ENCODE results near the gene ACTRT2.

Gene ACTRT2

DNA sequence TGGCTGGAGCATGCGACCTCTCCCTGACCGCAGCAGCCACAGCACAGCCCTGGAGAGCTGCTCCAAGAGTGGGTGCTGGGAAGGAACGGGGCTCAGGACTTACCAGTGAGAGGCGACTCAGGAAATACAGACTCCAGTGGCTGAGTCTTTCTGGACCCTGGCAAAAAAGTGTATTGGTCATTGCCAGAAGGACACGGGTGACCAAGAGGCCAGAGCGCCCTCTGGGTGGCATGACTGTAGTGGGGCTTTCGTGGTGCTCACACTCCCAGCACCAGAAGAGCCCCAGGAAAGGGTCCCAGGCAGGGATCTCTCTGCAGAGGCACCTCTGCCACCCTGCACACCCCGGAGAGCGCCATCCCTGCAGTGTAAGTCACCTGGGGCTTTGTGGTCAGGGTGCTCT, 38.9 kb downstream of the ACTRT2 start:
- DNase-seq, result no peak

- DNase-seq, result no peak
These were observed 39.6 kb downstream of the ACTRT2 start for GRCh38 chr1:3060601-3061551.

GRCh38 chr1:3061566-3061965, 40.3 kb downstream of the ACTRT2 start:
- no peak for DNase-seq

DNA sequence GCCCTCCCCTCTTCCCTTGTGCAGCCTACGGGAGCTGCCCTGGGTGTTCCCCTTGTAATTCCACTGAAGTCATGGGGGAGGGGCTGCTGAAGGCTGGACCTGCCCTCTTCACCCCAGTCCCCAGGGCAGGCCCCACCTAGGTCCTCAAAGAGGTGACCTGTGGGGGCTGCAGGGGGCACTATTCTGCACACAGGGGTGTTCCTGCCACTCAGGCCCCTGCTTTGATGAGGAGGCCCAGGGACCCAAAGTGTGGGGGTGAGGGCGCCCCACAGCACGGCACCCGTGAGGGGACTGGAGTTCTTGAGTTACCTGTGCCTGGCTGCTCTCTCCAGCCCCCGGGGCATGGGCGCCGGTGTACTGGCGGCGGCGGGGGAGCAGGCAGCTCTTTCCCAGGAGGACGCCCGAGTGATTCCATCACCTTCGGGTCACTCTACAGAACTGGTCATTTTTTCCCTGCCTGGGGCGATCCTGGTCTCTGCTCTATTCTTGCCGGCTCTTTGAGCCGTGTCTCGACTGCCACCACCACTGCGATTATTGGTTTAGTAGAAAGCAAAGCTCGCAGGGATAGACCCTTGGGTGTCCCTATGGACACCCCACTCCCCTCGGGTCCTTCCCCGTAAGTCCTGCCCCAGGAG, 40.8 kb downstream of the ACTRT2 start:
- DNase-seq, result no peak

DNA sequence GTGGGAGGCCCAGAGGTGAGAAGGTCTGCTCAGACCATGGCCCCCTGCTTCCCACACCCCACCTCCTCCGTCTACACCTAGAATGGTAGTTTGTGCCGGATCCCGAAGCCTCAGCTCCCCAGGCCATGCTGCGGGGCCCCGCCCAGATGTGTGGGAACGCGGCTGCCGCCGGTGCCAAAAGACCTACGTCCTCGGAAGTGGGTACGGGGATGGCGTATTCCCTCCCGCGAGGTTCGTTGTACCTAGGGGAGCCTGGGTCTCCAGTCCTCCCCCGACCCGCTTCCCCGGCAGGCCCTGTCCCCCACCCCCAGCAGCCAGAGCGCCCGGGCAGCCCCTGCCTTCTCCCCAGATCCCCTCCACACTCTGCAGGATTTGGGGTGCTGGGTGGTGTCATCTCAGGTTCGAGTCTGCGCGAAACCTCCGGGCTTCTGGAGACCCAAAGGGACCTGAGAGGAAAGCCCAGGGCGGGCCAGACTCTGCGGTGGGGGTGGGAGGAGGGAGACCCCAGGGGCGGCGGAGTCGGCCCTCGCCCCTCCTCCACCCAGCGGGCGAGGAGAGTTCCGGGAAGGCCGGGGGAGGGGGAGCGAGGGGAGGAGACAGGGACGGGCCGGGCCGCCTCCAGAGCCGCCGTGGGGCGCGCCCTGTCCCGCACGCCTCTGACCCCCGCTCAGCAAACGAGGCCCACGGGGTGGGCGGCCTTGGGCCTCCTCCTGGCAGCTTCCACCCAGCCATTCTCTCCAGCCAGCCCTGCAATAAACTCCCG, 41.5 kb downstream of the ACTRT2 start:
- no peak for DNase-seq

DNA sequence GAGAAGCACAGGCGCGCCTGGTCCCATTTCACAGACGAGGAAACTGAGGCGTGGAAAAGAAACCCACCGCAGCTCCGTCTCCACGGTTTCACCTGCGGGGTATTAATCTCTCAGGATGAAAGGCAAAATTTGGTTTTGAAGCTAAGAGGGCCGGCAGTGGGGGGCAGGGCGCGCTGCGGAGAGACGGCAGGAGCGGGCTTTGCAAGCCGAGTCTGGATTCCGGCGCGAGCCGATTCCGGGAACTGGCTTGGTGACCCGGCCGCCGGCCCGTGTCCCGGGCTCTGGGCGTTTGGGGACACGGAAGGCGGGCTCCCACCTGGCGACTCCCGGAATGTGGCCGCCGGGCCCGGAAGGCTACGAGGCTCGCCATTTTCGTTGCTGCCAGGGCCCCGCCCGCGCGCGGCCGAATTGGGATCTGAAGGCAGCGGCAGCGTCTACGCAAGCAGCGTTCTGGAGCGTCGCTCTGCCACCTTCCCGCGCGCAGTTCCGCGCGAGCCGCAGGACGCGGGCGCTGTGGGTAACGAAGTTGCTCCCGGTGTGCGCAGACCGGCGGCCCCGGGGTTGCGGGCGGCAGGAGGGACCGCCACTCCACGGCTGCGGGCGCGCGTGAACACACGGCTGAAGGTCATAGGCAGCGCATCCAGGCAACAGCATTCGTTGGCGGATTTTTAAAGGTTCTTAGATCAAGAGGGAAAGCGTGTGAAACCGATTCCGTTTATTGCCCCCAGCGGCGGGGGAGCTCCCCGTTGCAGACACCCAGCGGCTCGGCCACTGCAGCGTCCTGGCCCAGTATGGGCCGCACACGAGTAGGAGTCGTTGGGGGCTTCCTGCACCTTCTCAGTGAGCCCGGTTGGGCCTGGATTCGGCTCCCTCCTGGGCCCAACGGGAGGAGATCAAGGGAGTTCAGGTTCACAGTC, 42.4 kb downstream of the ACTRT2 start:
- no peak for DNase-seq

- no peak for DNase-seq
These were observed 43.1 kb downstream of the ACTRT2 start for GRCh38 chr1:3064296-3064850.

GRCh38 chr1:3064901-3065300, 43.6 kb downstream of the ACTRT2 start:
- DNase-seq, result no peak

- no peak for DNase-seq
These were observed 44.1 kb downstream of the ACTRT2 start for GRCh38 chr1:3065396-3065795.

DNA sequence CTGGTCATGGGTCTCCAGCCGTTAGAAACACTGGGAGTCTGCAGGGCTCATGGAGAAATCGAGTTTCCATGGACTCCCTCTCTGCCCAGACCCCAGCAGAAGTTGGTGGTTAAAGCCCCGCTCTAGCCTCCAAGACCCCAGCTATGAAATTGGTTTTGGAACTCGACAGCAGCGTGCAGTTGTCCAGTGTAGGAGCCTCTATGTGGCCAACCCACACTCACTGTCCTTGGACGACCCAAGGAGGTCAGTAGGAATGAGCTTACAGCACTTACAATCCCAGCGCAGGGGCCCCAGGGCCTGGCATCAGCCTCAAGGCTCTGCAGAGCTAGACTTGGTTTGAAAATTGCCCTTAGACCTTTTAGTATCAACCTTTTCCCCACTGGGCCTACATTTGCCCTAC, 44.5 kb downstream of the ACTRT2 start:
- DNase-seq, result no peak

GRCh38 chr1:3066250-3066711, 45.0 kb downstream of the ACTRT2 start:
- DNase-seq, result no peak

DNA sequence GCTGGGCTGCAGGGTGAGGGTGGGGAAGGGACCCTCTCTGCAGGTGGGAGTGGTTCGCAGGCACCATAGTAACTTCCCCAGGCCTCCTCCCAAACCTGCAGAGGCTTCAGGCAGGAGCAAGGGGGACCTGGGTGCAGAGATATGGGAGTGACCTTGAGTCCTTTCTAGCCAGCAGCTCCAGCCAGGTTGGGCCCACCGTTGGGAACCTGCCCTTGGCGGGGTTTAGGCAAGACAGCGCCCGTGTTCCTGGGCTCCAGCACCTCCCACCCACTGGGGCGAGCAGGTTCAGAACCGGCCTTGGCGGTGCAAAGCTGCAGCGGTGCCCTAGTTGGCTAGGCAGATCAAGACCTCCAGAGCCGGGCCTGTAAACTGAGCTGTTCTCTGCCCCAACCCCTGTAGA, 45.6 kb downstream of the ACTRT2 start:
- DNase-seq, result no peak

- DNase-seq, result no peak
These were observed 46.0 kb downstream of the ACTRT2 start for GRCh38 chr1:3067301-3067670.

GRCh38 chr1:3067671-3068563, 46.6 kb downstream of the ACTRT2 start:
- DNase-seq, result no peak

GRCh38 chr1:3068564-3069431, 47.5 kb downstream of the ACTRT2 start, which contains the start of gene PRDM16:
TSS of gene PRDM16 (plus strand) at chr1:3069203. CDS start at chr1:3069260, 57 bp downstream.
- no peak for DNase-seq

DNA sequence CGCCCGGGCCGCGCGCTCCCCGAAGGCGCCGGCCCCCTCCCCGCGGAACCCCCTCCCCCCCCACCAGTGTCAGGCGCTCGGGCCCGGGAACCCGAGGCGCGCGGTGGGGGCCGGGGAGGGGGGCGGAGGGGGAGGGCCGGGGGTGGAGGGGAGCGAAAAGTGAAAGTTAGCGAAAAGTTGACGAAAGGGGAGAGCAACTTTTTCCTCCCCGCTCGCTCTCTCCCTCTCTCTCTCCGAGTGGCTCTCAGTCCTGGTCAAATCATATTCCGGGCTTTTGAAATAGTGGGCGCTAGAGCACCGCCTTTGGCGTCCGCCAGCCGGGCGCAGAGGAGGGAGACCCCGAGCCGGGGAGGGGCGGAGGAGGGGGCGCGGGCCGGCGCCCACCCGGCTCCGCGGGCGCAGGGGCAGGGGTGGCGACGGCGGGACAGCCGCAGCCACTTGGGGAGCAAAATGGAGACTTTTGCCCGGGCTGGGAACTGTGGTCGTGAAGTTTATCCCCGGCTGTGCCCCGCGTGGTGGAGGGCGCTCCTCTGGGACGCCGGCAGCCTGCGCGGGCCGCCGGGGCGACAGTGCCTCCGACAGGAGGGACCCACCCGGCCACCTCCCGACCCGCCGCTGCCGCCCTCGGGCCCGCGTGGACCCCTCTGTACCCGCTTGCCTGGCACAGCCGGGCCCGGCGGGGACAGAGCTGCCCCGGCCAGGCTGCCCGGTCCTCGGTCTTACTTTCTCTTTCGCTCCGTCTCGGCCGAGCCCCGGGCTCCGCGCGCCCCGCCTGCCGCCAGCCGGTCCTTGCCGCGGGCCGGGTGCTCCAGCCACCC, 48.4 kb downstream of the ACTRT2 start:
- DNase-seq, result no peak

DNA sequence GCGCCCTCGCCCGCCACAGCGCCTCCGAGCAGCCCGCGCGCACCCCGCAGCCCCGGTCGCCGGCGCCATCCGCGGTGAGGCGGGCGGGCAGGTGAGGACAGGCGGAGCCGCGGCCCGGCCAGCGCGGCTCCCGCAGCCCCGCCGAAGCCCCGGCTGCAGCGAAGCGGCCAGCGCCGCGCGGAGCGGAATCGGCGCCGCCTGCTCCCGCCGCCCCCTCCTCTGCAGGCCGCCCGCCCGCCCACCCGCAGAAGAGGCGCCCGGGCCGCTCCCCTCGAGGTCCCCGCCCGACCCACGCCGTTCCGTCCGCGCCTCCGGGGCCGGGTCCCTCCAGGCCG, 49.0 kb downstream of the ACTRT2 start:
- no peak for DNase-seq

- DNase-seq, result no peak
These were observed 49.6 kb downstream of the ACTRT2 start for GRCh38 chr1:3070644-3071564.
